Right cardiac atrium (tissue), 5 donors: ENCODE measurements around the gene ALK. TPM values are rescaled to one million over a fixed set of nuclear protein-coding genes. Genes with fewer than 3 reads are reported as not detected.

Source experiments
- ATAC-seq, 2 donors: fragments of 200-7000 bp; cut with Tn5 transposase; one replicate each; pipeline versions ENCODE4 v1.8.0 to v1.9.1; 2020; ENCODE audit warnings: moderate library complexity in 2 of 2, mild to moderate bottlenecking in 1 of 2
- DNase-seq, 3 donors: peaks; one replicate each; pipeline ENCODE4 v3.0.0-alpha.2; 2020
- H3K27ac ChIP-seq: one replicate; pipeline ENCODE4 v1.5.1; 2013; ENCODE audit warnings: mild to moderate bottlenecking, low read length, control low read depth, moderate library complexity
- H3K27me3 ChIP-seq: one replicate; pipeline ENCODE4 v1.6.1; 2013; ENCODE audit not compliant: control insufficient read depth, insufficient read depth
- H3K4me1 ChIP-seq: one replicate; pipeline ENCODE4 v1.6.1; 2013; ENCODE audit warnings: low read length; ENCODE audit not compliant: control insufficient read depth, insufficient read depth
- H3K4me3 ChIP-seq: one replicate; pipeline ENCODE4 v1.5.1; 2013; ENCODE audit warnings: low read length, control low read depth
- H3K9me3 ChIP-seq: one replicate; pipeline ENCODE4 v1.6.1; 2013; ENCODE audit warnings: low read length; ENCODE audit not compliant: control insufficient read depth
- WGBS: extraction: QIAGEN DNeasy Blood & Tissue Kit; methylation state at CpG from one replicate; pipeline ENCODE4 v1.1.7; 2013; 5-methylcytosine and 5-hydroxymethylcytosine counted together
- intact Hi-C, 4 donors: fragments of 100-400 bp; cut with DNase I; formaldehyde crosslinking; loops; one replicate each; pipeline versions ENCODE4 v1.11.0 to v1.14.0; 2022 to 2023
- polyA plus RNA-seq: library from polyadenylated mRNA; stranded (reverse); fragments of 200-250 nt; gene quantifications from one replicate; pipeline ENCODE4 v1.2.3, GENCODE V29; 2013
- total RNA-seq, 4 donors: library from RNA; stranded (reverse); fragmentation: NEBNext Ultra II Directional; extraction: Animal tissue kit (Norgen Biotek cat#: 25700); gene quantifications; one replicate each; pipeline ENCODE4 v1.2.1, GENCODE V29; 2021
- donor health status: healthy with polysubstance abuse.
- donor health status: DM: no; HTN: yes; CAD: no.
- donor health status: DM: no; HTN: no; CAD: no.
- donor health status: DM: no; HTN: yes; CAD: no; lungs with severe emphysema.
- donor health status: DM: yes; HTN: yes; CAD: no.

ALK gene
- total and polyA plus RNA-seq, 5 donors, result 0.05 to 0.17 (median 0.10) TPM; not detected in 1

DNA sequence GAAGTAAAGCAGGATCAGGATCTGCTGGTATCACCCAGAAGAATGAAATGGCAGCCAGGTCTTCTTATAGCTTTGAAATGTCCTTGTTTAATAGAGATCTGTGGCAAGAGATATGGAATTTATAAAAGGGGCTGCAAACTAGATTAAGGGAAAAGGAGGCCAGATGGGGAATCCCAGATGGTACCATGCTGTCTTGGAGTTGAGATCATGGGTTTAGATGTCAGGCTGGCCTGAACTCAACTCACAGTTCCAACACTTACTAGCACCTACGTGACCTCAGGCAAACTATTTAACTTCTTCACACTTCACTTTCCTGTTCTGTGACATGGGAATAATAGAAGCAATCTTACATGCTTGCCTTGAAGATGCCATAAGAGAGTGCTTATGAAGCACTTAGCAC, 188.2 kb downstream of the ALK start:
- WGBS, result 81% methylated on average over 1 of the region's 1 CpG
- no peak for ATAC-seq

DNA sequence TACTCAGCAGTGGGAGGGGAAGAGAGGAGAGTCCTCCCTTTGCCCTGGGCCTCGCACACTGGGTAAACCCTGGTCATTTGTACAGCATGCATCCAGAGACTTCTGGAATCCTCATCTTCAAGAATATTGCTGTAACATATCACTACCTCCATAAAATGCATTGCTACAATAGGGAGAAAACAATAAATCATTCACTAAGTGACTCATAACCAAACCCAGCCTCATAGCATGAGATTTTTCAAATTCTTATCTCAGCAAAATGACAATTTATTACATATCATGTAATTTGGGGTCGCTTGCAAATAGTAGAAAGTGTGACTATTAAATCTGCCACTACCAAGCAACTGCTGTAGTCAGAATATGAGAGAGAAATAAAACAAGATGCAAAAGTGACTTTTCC, 189.4 kb downstream of the ALK start:
- 75% methylated on average over 2 of the region's 2 CpGs for WGBS
- Histone ChIP-seq H3K4me1 (no peaks in the 10 kb centered on the region), H3K4me3 (no peak overlapping the region), H3K9me3 (no peaks in the 10 kb centered on the region), H3K27me3 (no peaks in the 10 kb centered on the region), H3K27ac (no peak overlapping the region)
- ATAC-seq (no peak), DNase-seq (no peak)
- intact Hi-C loops, result no loop called here

More for the DNA sequence above, 188.2 kb downstream of the ALK start:
- Histone ChIP-seq H3K27ac (no peak overlapping the region), H3K27me3 (no peaks in the 10 kb centered on the region), H3K4me1 (no peaks in the 10 kb centered on the region), H3K4me3 (no peak overlapping the region), H3K9me3 (no peaks in the 10 kb centered on the region)
- no peak for DNase-seq
- intact Hi-C loops, result no loop called here

GRCh38 chr2:29729932-29730331, 191.5 kb downstream of the ALK start:
- intact Hi-C loops, result no loop called here
- ATAC-seq, result no peak
- Histone ChIP-seq H3K9me3 (no peaks in the 10 kb centered on the region), H3K27ac (no peak overlapping the region), H3K4me1 (no peaks in the 10 kb centered on the region), H3K27me3 (no peaks in the 10 kb centered on the region), H3K4me3 (no peak overlapping the region)
- no peak for DNase-seq
- 82% methylated on average over 7 of the region's 7 CpGs for WGBS

- H3K27me3 ChIP-seq, result no peaks in the 10 kb centered on the region
- no peaks in the 10 kb centered on the region for H3K9me3 ChIP-seq
- H3K4me1 ChIP-seq, result no peaks in the 10 kb centered on the region
- no peak overlapping the region for H3K27ac ChIP-seq
- intact Hi-C loops, result no loop called here
- ATAC-seq, result no peak
- H3K4me3 ChIP-seq, result no peak overlapping the region
- no peak for DNase-seq
- 42% methylated on average over 7 of the region's 7 CpGs for WGBS
Measured at GRCh38 chr2:29729401-29729800, 192.0 kb downstream of the ALK start.

- intact Hi-C loops, result no loop called here
- H3K27me3 ChIP-seq, result no peaks in the 10 kb centered on the region
- no peaks in the 10 kb centered on the region for H3K9me3 ChIP-seq
- WGBS, result 34% methylated on average over 2 of the region's 2 CpGs
- H3K4me1 ChIP-seq, result no peaks in the 10 kb centered on the region
- DNase-seq (no peak), ATAC-seq (no peak)
- no peak overlapping the region for H3K27ac ChIP-seq
- H3K4me3 ChIP-seq, result no peak overlapping the region
Measured at GRCh38 chr2:29726976-29727375, 194.4 kb downstream of the ALK start.

GRCh38 chr2:29725610-29726009, 195.8 kb downstream of the ALK start:
- DNase-seq, result no peak
- no peak overlapping the region for H3K4me3 ChIP-seq
- intact Hi-C loops, result no loop called here
- peaks cover 2% of the 10 kb centered on the region for H3K27me3 ChIP-seq
- ATAC-seq, result no peak
- no peak overlapping the region for H3K27ac ChIP-seq
- WGBS, result 45% methylated on average over 2 of the region's 2 CpGs
- H3K4me1 ChIP-seq, result no peaks in the 10 kb centered on the region
- H3K9me3 ChIP-seq, result no peaks in the 10 kb centered on the region

- ATAC-seq (no peak), DNase-seq (no peak)
- Histone ChIP-seq H3K9me3 (no peaks in the 10 kb centered on the region), H3K27ac (no peak overlapping the region), H3K4me3 (no peak overlapping the region), H3K4me1 (no peaks in the 10 kb centered on the region), H3K27me3 (peaks cover 2% of the 10 kb centered on the region)
- WGBS, result 90% methylated on average over 3 of the region's 3 CpGs
- intact Hi-C loops, result no loop called here
Measured at GRCh38 chr2:29724282-29724681, 197.1 kb downstream of the ALK start.

DNA sequence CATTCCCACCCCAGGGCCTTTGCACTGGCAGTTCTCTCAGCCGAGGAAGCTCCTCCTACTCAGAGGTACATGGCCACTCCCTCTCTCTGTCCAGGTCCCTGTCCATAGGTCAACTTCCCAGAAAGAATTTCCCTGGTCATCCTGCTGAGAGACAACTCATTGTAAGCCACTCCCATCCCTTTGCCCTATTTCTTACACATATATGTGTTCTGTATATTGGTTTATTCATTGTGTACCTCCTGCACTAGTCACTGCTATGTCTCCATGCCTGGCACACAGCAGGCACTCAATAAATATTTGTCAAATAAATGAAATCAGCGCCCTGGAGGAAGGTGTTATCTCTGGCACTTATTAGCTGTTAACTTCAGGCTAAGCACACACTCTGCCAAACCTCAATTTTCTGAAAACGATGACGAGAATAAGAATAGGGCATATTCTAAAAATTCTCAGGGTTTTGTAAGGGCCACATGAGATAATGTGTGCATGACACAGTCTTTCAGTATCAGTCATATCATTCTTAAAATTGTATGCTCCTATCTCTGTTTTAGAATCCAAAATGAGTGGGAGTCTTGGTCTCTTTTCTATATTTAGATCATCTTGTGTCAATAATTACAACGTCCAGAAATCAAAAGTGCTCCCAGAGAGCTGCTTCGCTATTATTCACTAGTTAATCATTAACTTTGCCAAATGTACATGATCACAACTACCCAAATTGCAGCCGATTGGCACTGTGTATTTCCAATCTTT, 198.0 kb downstream of the ALK start:
- 50% methylated on average over 7 of the region's 7 CpGs for WGBS
- Histone ChIP-seq H3K9me3 (no peaks in the 10 kb centered on the region), H3K27me3 (peaks cover 2% of the 10 kb centered on the region), H3K4me1 (no peaks in the 10 kb centered on the region), H3K27ac (no peak overlapping the region), H3K4me3 (no peak overlapping the region)
- intact Hi-C loops, result no loop called here
- ATAC-seq, result no peak
- no peak for DNase-seq

- ATAC-seq (no peak), DNase-seq (no peak)
- H3K27ac ChIP-seq, result no peak overlapping the region
- no peaks in the 10 kb centered on the region for H3K9me3 ChIP-seq
- intact Hi-C loops, result no loop called here
- no peak overlapping the region for H3K4me3 ChIP-seq
- H3K4me1 ChIP-seq, result no peaks in the 10 kb centered on the region
- 48% methylated on average over 3 of the region's 3 CpGs for WGBS
- peaks cover 2% of the 10 kb centered on the region for H3K27me3 ChIP-seq
Measured at GRCh38 chr2:29719639-29720038, 201.7 kb downstream of the ALK start.

DNA sequence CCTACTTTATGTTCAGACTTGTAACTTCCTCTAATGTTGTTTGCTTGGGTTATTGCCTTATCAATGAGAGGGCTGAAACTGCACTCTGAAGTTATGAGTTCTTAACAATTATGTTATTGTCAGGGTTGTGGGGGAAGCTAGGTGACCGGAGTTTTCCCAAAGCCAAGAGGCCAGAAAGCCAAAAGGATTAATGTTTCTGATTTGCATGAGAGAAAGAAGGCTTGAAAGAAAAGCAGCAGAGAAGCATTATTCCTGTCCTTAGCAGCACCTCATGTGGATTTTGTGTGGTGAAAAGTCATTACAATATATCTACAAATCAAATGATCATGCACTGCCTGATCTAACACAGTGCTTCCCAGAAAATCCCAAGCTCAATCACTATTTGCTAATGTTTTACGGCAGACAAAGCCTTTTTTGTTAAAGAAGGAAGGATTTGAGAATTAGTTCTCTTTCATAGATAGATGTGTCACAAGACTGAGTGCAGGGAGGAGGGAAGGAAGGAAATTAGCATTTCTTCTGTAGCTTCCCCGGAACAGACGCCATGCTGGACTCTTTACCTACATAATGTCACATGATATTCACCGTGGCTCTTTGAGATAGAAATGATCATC, 203.2 kb downstream of the ALK start:
- no peak overlapping the region for H3K4me3 ChIP-seq
- DNase-seq, result no peak
- ATAC-seq, result no peak
- no peaks in the 10 kb centered on the region for H3K4me1 ChIP-seq
- H3K27ac ChIP-seq, result no peak overlapping the region
- H3K9me3 ChIP-seq, result no peaks in the 10 kb centered on the region
- 68% methylated on average over 5 of the region's 5 CpGs for WGBS
- peaks cover 2% of the 10 kb centered on the region for H3K27me3 ChIP-seq
- intact Hi-C loops, result no loop called here

- 66% methylated on average over 3 of the region's 3 CpGs for WGBS
- Histone ChIP-seq H3K4me1 (no peaks in the 10 kb centered on the region), H3K27me3 (no peaks in the 10 kb centered on the region), H3K27ac (no peak overlapping the region), H3K9me3 (no peaks in the 10 kb centered on the region), H3K4me3 (no peak overlapping the region)
- intact Hi-C loops, result no loop called here
- DNase-seq, result no peak
- no peak for ATAC-seq
Measured at GRCh38 chr2:29715655-29716054, 205.7 kb downstream of the ALK start.
